BE2C (cell line): ENCODE measurements around the gene DDX10.

Experiments used
- DNase-seq: peaks from one replicate; pipeline ENCODE4 v3.0.0-alpha.2; 2020
- H3K27me3 ChIP-seq: fragments of 250-450 bp; sonication (Bioruptor Pico); 2 replicates; pipeline ENCODE4 v1.5.1; 2020; ENCODE audit warnings: mild to moderate bottlenecking
- H3K36me3 ChIP-seq: fragments of 250-450 bp; sonication (Bioruptor Pico); 2 replicates; pipeline ENCODE4 v1.5.1; 2020; ENCODE audit warnings: mild to moderate bottlenecking
- H3K4me1 ChIP-seq: fragments of 250-450 bp; sonication (Bioruptor Pico); 2 replicates; pipeline ENCODE4 v1.5.1; 2020
- H3K4me3 ChIP-seq: 2 replicates; pipeline ENCODE4 v1.5.1; 2011; ENCODE audit warnings: low read depth, low read length
- H3K9me3 ChIP-seq: fragments of 250-450 bp; sonication (Bioruptor Pico); 2 replicates; pipeline ENCODE4 v1.5.1; 2020
- CTCF ChIP-seq: IDR thresholded peaks from 2 replicates; pipeline ENCODE4 v1.5.1; 2012; ENCODE audit warnings: mild to moderate bottlenecking, low read depth, low read length

Gene DDX10

GRCh38 chr11:108836541-108836940 is 171.7 kb downstream of the DDX10 start:
- Histone ChIP-seq H3K4me1 (peaks cover 4% of the 10 kb centered on the region), H3K36me3 (peaks cover 13% of the 10 kb centered on the region), H3K4me3 (no peak overlapping the region), H3K9me3 (no peaks in the 10 kb centered on the region), H3K27me3 (no peaks in the 10 kb centered on the region)
- no peak for DNase-seq
- no peak for TF ChIP-seq CTCF

- no peak for TF ChIP-seq CTCF
Measured at GRCh38 chr11:108838102-108838791, 173.4 kb downstream of the DDX10 start.

GRCh38 chr11:108838792-108839105 is 173.9 kb downstream of the DDX10 start:
- Histone ChIP-seq H3K4me1 (no peaks in the 10 kb centered on the region), H3K36me3 (peaks cover 13% of the 10 kb centered on the region), H3K4me3 (no peak overlapping the region), H3K27me3 (no peaks in the 10 kb centered on the region), H3K9me3 (no peaks in the 10 kb centered on the region)
- TF ChIP-seq CTCF: no peak
- no peak for DNase-seq

More at GRCh38 chr11:108838102-108838791, 173.4 kb downstream of the DDX10 start:
- no peak for DNase-seq
- Histone ChIP-seq H3K4me3 (no peak overlapping the region), H3K4me1 (no peaks in the 10 kb centered on the region), H3K27me3 (no peaks in the 10 kb centered on the region), H3K9me3 (no peaks in the 10 kb centered on the region), H3K36me3 (peaks cover 13% of the 10 kb centered on the region)

- TF ChIP-seq CTCF: no peak
- DNase-seq: no peak
- H3K27me3 ChIP-seq: no peaks in the 10 kb centered on the region
- no peak overlapping the region for H3K4me3 ChIP-seq
- H3K36me3 ChIP-seq: no peaks in the 10 kb centered on the region; the same call in 1 of the 2 replicates
- H3K9me3 ChIP-seq: no peaks in the 10 kb centered on the region
- H3K4me1 ChIP-seq: peaks cover 9% of the 10 kb centered on the region; the same call in 1 of the 2 replicates
Measured at GRCh38 chr11:108846009-108846408, 181.1 kb downstream of the DDX10 start.

GRCh38 chr11:108847298-108847990 is 182.6 kb downstream of the DDX10 start:
- Histone ChIP-seq H3K27me3 (no peaks in the 10 kb centered on the region), H3K36me3 (0 out of 2 replicates have a peak, but pooled peaks cover under 1% of the 10 kb centered on the region), H3K9me3 (no peaks in the 10 kb centered on the region), H3K4me3 (no peak overlapping the region), H3K4me1 (peaks cover 9% of the 10 kb centered on the region; the same call in 1 of the 2 replicates)
- TF ChIP-seq CTCF: no peak
- no peak for DNase-seq

- Histone ChIP-seq H3K4me3 (no peak overlapping the region), H3K36me3 (0 out of 2 replicates have a peak, but pooled peaks cover 3% of the 10 kb centered on the region), H3K4me1 (peaks cover 9% of the 10 kb centered on the region; the same call in 1 of the 2 replicates), H3K27me3 (no peaks in the 10 kb centered on the region), H3K9me3 (no peaks in the 10 kb centered on the region)
- TF ChIP-seq CTCF: no peak
- no peak for DNase-seq
Measured at GRCh38 chr11:108851781-108852180, 186.9 kb downstream of the DDX10 start.
